HG02798 (cell line): ENCODE data around the gene TOGARAM2.

Source experiments
- ATAC-seq: cut with Tn5 transposase; IDR thresholded peaks from one replicate; pipeline ENCODE4 v1.9.1; 2021; ENCODE audit warnings: mild to moderate bottlenecking; ENCODE audit not compliant: unreplicated experiment, poor library complexity

The TOGARAM2 gene

GRCh38 chr2:29047083-29047845 lies 66.2 kb downstream of the TOGARAM2 start:
- ATAC-seq = no peak

DNA sequence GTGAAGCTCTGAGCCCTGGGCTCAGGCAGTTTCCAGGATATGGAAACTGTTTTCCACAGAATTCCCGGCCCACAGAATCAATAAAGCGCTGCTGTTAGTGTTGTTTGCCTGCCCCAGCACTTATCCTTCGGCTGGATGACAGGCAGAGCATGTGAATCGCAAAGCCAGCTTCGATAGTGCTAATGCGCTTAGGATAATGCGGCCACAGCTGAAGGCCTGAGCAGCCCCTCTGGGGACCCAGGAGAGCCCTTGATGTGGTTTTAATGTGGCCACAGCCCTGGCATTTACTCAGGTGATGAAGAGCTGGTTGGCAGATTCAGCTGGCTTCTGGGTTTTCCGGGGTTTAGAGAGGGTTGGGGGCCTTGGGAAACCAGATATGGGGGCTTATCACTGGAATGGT lies 69.5 kb downstream of the TOGARAM2 start:
- no peak for ATAC-seq

- ATAC-seq = no peak
Measured at GRCh38 chr2:29051730-29052129, 70.6 kb downstream of the TOGARAM2 start.

DNA sequence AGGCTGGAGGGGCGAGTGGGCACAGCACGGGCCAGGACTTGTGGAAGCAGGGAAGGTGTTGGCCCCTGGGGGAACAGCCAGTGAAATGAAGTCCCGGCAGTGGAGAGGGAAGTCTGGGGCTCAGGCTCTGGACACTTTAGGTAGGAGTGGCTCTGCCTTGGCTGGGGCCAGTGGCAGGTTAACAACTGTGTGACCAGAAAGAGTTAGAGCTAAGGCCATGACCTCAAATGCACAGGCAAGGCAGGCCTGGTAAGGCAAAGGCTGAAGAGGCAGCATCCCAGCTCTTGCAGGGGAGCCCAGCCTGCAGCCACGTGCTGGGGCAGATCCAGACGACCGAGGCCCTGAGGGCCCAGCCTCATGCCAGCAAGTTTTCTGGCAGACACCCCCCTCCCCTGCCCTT lies 71.7 kb downstream of the TOGARAM2 start:
- no peak for ATAC-seq

GRCh38 chr2:29053223-29053622 lies 72.1 kb downstream of the TOGARAM2 start:
- ATAC-seq = no peak

GRCh38 chr2:29053670-29054400 lies 72.7 kb downstream of the TOGARAM2 start:
- no peak for ATAC-seq

GRCh38 chr2:29054430-29054829 lies 73.3 kb downstream of the TOGARAM2 start:
- ATAC-seq = no peak

DNA sequence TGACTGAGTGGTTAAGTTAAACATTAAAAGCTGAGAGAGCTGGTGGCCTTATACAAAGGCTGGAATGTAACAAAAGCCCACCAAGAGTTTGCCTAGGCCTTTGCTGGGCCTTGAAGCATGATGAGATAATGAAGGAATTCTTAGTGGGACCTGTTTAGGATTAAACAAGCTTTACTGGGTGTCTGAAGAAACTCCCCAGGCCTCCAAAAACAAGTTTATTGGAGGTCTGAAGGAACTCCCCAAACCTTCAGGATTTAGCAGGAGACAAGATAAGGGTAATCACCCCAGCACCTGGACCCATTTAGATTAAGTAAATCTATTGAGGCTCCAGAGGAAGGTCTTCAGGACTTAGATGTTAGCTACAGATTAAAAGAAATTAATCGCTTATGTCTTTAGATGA lies 74.5 kb downstream of the TOGARAM2 start:
- no peak for ATAC-seq

- no peak for ATAC-seq
Measured at GRCh38 chr2:29056452-29056851, 75.4 kb downstream of the TOGARAM2 start.

GRCh38 chr2:29057006-29057405 lies 75.9 kb downstream of the TOGARAM2 start:
- ATAC-seq = no peak

- ATAC-seq = no peak
Measured at GRCh38 chr2:29059624-29060023, 78.5 kb downstream of the TOGARAM2 start.

GRCh38 chr2:29060441-29060840 lies 79.3 kb downstream of the TOGARAM2 start:
- ATAC-seq = no peak

DNA sequence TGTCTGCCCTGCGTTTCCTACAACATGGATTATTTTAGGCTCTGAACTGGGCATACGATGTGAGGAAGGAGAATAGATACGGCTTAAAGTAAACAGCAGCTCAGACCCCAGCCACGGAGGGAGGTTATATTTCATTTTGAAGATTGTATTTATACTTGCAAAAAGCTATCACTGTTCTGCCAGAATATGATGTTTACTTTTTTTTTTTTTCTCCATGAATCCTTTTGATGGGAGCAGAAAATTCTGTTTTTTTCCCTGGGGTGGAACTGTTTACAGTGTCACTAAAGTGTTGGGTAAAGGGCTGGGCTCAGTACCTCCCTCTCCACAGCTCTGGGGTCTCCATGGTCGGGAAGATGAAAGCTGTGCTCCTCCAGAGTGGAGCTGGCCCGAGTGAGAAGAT lies 80.1 kb downstream of the TOGARAM2 start:
- ATAC-seq = no peak

DNA sequence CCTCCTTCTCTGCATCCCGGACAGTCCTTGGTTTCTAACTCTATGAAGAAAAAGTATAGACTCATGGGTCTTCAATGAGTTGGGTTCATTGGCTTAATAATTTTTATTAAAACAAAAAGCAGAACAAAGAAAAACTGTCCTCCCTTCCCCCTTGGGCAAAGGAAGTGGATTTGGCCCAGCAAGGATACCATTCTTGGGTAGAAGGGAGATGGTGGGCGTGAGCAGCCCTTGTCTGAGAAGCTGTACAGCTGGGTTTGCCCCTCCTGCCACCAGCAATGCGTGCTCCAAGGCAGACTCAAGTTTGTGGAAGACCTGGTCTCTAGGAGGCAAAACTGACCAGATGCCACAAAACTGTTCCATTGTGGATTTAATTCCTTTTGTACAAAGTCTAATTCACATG lies 80.5 kb downstream of the TOGARAM2 start:
- ATAC-seq = no peak

- no peak for ATAC-seq
Measured at GRCh38 chr2:29062371-29062770, 81.3 kb downstream of the TOGARAM2 start.

DNA sequence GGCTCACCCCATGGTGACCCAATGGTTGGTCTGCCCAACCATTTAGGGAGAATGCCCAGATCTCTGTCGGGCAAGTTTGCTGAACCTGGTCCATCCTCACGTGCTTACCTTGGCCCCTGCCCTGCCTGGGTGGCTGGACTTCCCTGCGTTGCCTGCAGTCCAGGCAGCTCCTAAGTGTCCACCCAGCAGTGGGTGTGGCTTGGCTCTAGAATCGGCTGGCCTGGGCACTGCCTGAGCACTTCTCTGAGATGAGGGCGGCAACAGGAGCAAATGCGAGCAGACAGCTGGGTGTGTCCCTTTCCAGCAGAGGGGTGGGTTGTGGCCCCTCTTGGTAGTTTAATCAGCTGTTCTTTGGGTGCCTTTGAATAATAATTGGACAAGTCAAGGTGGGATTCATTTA lies 82.0 kb downstream of the TOGARAM2 start:
- no peak for ATAC-seq

DNA sequence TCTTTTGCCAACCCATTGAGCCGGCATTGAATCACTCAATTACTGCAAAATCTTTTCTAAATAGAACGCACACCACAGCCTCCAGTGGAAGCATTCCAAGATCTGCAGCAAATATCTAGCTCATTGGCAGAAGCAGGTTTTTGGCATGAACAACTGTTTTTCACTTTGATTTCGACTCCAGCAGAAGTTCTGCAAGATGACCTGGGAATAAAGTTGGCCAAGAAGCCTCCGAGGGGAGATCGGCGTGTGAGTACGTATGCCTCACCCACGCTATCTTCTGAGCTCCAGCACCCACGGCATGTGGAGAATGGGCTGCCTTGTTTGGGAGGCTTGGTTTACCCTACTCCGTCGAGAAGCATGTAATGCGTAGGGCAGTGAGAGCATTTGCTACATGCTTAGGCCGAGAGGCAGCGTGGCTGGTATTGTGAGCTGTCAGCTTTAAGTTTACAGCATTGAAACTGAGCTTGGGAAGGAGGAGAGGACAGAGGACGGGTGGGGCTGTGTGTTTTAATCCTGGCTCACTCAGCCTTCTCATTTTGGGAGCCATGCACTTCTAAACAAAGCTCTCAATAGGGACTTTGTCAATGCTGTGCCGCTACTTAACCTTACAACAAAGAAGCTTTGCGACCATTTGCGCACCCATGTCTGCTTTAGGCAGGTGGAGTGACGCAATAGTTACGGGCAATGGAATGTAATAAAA lies 82.7 kb downstream of the TOGARAM2 start:
- ATAC-seq = no peak

- no peak for ATAC-seq
Measured at GRCh38 chr2:29064346-29064715, 83.2 kb downstream of the TOGARAM2 start.

DNA sequence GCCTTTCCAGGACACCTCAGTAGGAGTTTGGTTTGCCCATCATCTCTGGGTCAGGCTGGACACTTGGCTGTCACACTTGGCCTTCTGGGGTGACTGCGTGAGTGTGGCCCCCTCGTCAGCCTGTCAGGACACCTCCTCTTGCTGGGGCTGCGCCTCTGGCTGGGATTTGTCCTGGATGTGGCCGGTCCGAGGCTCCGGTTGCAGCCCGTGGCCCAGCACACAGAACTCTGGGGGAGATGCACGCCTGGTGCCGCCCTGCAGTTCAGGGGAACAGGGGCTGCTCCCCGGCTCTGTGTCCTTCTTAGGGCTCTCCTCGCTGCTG lies 83.6 kb downstream of the TOGARAM2 start:
- ATAC-seq = no peak

- no peak for ATAC-seq
Measured at GRCh38 chr2:29065068-29065811, 84.1 kb downstream of the TOGARAM2 start.
